Measurements from ENCODE around the gene TGFB1I1. TPM values are rescaled to one million over a fixed set of nuclear protein-coding genes. Genes with fewer than 3 reads are reported as not detected.

The TGFB1I1 gene
- total and polyA plus RNA-seq, 2 of the 13 experiments (the other 11 are each of a cell fraction or from before 2014, with no cell fraction given) = 0.80 to 2.9 TPM

DNA sequence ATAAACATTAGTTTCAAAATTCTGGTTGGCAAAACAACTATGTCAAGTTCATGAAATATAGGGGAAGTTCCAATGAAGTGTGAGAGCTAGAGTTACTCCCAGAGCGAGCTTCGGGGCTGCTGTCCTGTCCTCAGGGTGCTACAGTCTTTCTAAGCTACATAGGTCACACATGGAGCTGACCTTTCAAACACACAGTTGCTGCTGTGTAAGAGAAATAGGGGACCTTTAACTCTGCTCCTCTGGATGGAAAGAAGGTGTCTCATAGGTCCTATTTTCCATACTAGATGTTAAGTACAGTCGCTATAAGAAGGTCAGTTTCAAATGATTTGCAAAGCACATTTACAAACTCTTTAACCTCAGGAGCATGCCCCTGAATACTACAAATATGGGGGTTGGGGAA, 49.4 kb downstream of the TGFB1I1 start:
- Histone ChIP-seq H3K27ac (ENCODE audit: extremely low read length, insufficient read depth, low read length) (no peak overlapping the region), H3K4me3 (replicated peaks in 1 of 3; ENCODE audit: insufficient read depth in 1 of 3, low read depth in 2 of 3, low read length in 3 of 3) (no peak overlapping the region), H3K27me3 (ENCODE audit: control insufficient read depth in 1 of 2, insufficient read depth in 2 of 2, low read length in 2 of 2) (peaks cover 0 to 27% of the 10 kb centered on the region in 2 experiments; a peak in 2 of 5 replicates), H3K9ac (ENCODE audit: insufficient read depth, low read depth, low read length) (no peak overlapping the region), H3K79me2 (ENCODE audit: insufficient read depth, low read length) (no peaks in the 10 kb centered on the region), H4K20me1 (ENCODE audit: insufficient read depth, low read length) (no peaks in the 10 kb centered on the region), H3K4me1 (ENCODE audit: insufficient read depth, low read length) (peaks cover 3% of the 10 kb centered on the region), H2AFZ (ENCODE audit: low read length) (no peak overlapping the region), H3K36me3 (replicated peaks in 1 of 2; ENCODE audit: control insufficient read depth in 1 of 2, insufficient read depth in 2 of 2, low read length in 2 of 2) (no peaks in the 10 kb centered on the region), H3K9me3 (ENCODE audit: low read length) (no peaks in the 10 kb centered on the region), H3K4me2 (ENCODE audit: low read depth, low read length) (no peak overlapping the region)
- no peak for ATAC-seq
- ChIA-PET CTCF (ENCODE audit: low intra/inter-chr PET ratio, low total read pairs) (no interaction called here), POLR2A (no interaction called here)
- DNase-seq (ENCODE audit: low spot score) = no peak
- no TSS peak for BruUV-seq (replicated peaks)
- intact Hi-C loops (cut with micrococcal nuclease; ENCODE audit: unreplicated experiment) (no loop called here), in situ Hi-C loops (cut with HindIII; ENCODE audit: extremely low pct_ligation_motif_present, low pct_unique_long_range_greater_than_20kb) (no loop called here)
- no peak for TF ChIP-seq ZNF724P (CRISPR knock-in tag; IDR thresholded peaks at IDR 0.05; ENCODE audit: borderline replicate concordance)
- FAIRE-seq = no peak
- 78% methylated on average over 3 of the region's 3 CpGs for WGBS (ENCODE audit: low lambda C conversion rate)

DNA sequence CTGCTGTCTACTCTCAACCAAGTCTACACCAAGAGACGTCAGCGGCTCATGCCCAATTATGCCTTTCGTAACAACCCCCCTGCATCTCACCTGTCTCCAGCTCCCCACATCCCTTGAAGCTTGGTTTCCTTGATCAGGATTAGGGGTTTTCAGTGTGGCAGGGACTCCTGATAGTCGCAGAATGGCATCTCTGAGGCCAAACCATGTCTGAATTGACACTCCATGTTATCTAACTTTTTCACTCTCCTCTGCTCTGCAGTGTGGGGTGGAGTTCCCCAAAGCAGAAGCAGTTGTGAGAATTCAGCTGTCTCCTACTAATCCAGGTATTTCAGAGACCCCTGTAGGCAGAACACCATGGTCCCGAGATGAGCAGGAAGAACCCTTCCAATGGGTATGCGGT, 50.1 kb downstream of the TGFB1I1 start:
- Histone ChIP-seq H4K20me1 (ENCODE audit: insufficient read depth, low read length) (no peaks in the 10 kb centered on the region), H3K27ac (ENCODE audit: extremely low read length, insufficient read depth, low read length) (no peak overlapping the region), H3K27me3 (ENCODE audit: control insufficient read depth in 1 of 2, insufficient read depth in 2 of 2, low read length in 2 of 2) (peaks cover 0 to 27% of the 10 kb centered on the region in 2 experiments; a peak in 2 of 5 replicates), H3K9ac (ENCODE audit: insufficient read depth, low read depth, low read length) (no peak overlapping the region), H2AFZ (ENCODE audit: low read length) (no peak overlapping the region), H3K4me3 (replicated peaks in 1 of 3; ENCODE audit: insufficient read depth in 1 of 3, low read depth in 2 of 3, low read length in 3 of 3) (no peak overlapping the region), H3K4me2 (ENCODE audit: low read depth, low read length) (no peak overlapping the region), H3K36me3 (replicated peaks in 1 of 2; ENCODE audit: control insufficient read depth in 1 of 2, insufficient read depth in 2 of 2, low read length in 2 of 2) (no peaks in the 10 kb centered on the region), H3K79me2 (ENCODE audit: insufficient read depth, low read length) (no peaks in the 10 kb centered on the region), H3K9me3 (ENCODE audit: low read length) (no peaks in the 10 kb centered on the region), H3K4me1 (ENCODE audit: insufficient read depth, low read length) (no peaks in the 10 kb centered on the region)
- 26% methylated on average over 6 of the region's 6 CpGs for WGBS (ENCODE audit: low lambda C conversion rate)
- TF ChIP-seq ZNF546 (CRISPR knock-in tag; conservative IDR thresholded peaks at IDR 0.05) = no peak
- no peak for TF ChIP-seq MAFK (conservative IDR thresholded peaks at IDR 0.05 in 1 of 2, IDR thresholded peaks at IDR 0.05 in 1 of 2; ENCODE audit: low read length in 2 of 2)
- TF ChIP-seq CHCHD3 (CRISPR knock-in tag; IDR thresholded peaks at IDR 0.05) = no peak
- TF ChIP-seq, protein P1, sequence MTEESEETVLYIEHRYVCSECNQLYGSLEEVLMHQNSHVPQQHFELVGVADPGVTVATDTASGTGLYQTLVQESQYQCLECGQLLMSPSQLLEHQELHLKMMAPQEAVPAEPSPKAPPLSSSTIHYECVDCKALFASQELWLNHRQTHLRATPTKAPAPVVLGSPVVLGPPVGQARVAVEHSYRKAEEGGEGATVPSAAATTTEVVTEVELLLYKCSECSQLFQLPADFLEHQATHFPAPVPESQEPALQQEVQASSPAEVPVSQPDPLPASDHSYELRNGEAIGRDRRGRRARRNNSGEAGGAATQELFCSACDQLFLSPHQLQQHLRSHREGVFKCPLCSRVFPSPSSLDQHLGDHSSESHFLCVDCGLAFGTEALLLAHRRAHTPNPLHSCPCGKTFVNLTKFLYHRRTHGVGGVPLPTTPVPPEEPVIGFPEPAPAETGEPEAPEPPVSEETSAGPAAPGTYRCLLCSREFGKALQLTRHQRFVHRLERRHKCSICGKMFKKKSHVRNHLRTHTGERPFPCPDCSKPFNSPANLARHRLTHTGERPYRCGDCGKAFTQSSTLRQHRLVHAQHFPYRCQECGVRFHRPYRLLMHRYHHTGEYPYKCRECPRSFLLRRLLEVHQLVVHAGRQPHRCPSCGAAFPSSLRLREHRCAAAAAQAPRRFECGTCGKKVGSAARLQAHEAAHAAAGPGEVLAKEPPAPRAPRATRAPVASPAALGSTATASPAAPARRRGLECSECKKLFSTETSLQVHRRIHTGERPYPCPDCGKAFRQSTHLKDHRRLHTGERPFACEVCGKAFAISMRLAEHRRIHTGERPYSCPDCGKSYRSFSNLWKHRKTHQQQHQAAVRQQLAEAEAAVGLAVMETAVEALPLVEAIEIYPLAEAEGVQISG (CRISPR knock-in tag; IDR thresholded peaks at IDR 0.05) = no peak
- TF ChIP-seq RXRA (CRISPR knock-in tag; IDR thresholded peaks at IDR 0.05) = no peak
- TF ChIP-seq ZNF577 (CRISPR knock-in tag; IDR thresholded peaks at IDR 0.05; ENCODE audit: borderline replicate concordance, low read depth) = no peak
- TF ChIP-seq ZNF441 (CRISPR knock-in tag; IDR thresholded peaks at IDR 0.05; ENCODE audit: borderline replicate concordance) = no peak
- no peak for TF ChIP-seq RAD51 (IDR thresholded peaks at IDR 0.05; ENCODE audit: borderline replicate concordance)
- no peak for TF ChIP-seq ZNF383 (CRISPR knock-in tag; IDR thresholded peaks at IDR 0.05; ENCODE audit: borderline replicate concordance)
- TF ChIP-seq, protein P2, sequence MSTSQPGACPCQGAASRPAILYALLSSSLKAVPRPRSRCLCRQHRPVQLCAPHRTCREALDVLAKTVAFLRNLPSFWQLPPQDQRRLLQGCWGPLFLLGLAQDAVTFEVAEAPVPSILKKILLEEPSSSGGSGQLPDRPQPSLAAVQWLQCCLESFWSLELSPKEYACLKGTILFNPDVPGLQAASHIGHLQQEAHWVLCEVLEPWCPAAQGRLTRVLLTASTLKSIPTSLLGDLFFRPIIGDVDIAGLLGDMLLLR (CRISPR knock-in tag; IDR thresholded peaks at IDR 0.05) = no peak
- TF ChIP-seq CEBPB (IDR thresholded peaks at IDR 0.05; ENCODE audit: borderline replicate concordance, low read depth, low read length) = no peak
- in situ Hi-C loops (cut with HindIII; ENCODE audit: extremely low pct_ligation_motif_present, low pct_unique_long_range_greater_than_20kb) = no loop called here
- ChIA-PET CTCF (ENCODE audit: low intra/inter-chr PET ratio, low total read pairs) (no interaction called here), POLR2A (no interaction called here)
- no peak for FAIRE-seq
- intact Hi-C loops (cut with micrococcal nuclease; ENCODE audit: unreplicated experiment) = no loop called here
- no TSS peak for BruUV-seq (replicated peaks)
- DNase-seq (ENCODE audit: low spot score) = no peak
- no peak for ATAC-seq
